Mesendoderm (in vitro differentiated cells): ENCODE measurements around the gene MPIG6B.
A peak's percentile ranks its signal among the peaks of the same experiment; 100 is the strongest.

Experiments
- DNase-seq: peaks from one replicate; pipeline ENCODE4 v3.0.0; 2013
- H2AK5ac ChIP-seq: 2 replicates; pipeline ENCODE4 v1.6.1; 2013; ENCODE audit warnings: low read length, inconsistent platforms
- H2BK120ac ChIP-seq: 2 replicates; pipeline ENCODE4 v1.6.1; 2013; ENCODE audit warnings: low read depth, mild to moderate bottlenecking, low read length, moderate library complexity, mixed read lengths
- H2BK15ac ChIP-seq: replicated peaks from 2 replicates; pipeline ENCODE4 v1.6.1; 2013; ENCODE audit warnings: low read depth, mild to moderate bottlenecking, moderate library complexity
- H2BK5ac ChIP-seq: 2 replicates; pipeline ENCODE4 v1.6.1; 2013; ENCODE audit warnings: low read length, inconsistent platforms
- H3K18ac ChIP-seq: 2 replicates; pipeline ENCODE4 v1.6.1; 2013; ENCODE audit warnings: mild to moderate bottlenecking, low read length, mixed read lengths
- H3K23ac ChIP-seq: one replicate; pipeline ENCODE4 v1.6.1; 2013; ENCODE audit warnings: low read length
- H3K27ac ChIP-seq: 2 replicates; pipeline ENCODE4 v1.5.1; 2013; ENCODE audit warnings: low read depth, mild to moderate bottlenecking, inconsistent platforms, low read length, moderate library complexity
- H3K27me3 ChIP-seq: 2 replicates; pipeline ENCODE4 v1.6.1; 2013; ENCODE audit warnings: low read length, control low read depth, mild to moderate bottlenecking, inconsistent platforms; ENCODE audit not compliant: insufficient read depth, poor library complexity
- H3K36me3 ChIP-seq: 2 replicates; pipeline ENCODE4 v1.6.1; 2013; ENCODE audit warnings: low read length, inconsistent platforms; ENCODE audit not compliant: control insufficient read depth, insufficient read depth
- H3K4ac ChIP-seq: one replicate; pipeline ENCODE4 v1.6.1; 2013; ENCODE audit warnings: low read depth, mild to moderate bottlenecking, low read length, moderate library complexity
- H3K4me1 ChIP-seq: 2 replicates; pipeline ENCODE4 v1.6.1; 2013; ENCODE audit warnings: low read depth, low read length, inconsistent platforms; ENCODE audit not compliant: control insufficient read depth
- H3K4me2 ChIP-seq: 2 replicates; pipeline ENCODE4 v1.6.1; 2013; ENCODE audit warnings: low read length
- H3K4me3 ChIP-seq: 2 replicates; pipeline ENCODE4 v1.5.1; 2013; ENCODE audit warnings: mild to moderate bottlenecking, low read length
- H3K56ac ChIP-seq: one replicate; pipeline ENCODE4 v1.6.1; 2013; ENCODE audit warnings: low read length
- H3K79me1 ChIP-seq: 2 replicates; pipeline ENCODE4 v1.6.1; 2013; ENCODE audit warnings: low read length, inconsistent platforms
- H3K79me2 ChIP-seq: 2 replicates; pipeline ENCODE4 v1.6.1; 2013; ENCODE audit warnings: mild to moderate bottlenecking, low read length; ENCODE audit not compliant: control insufficient read depth, insufficient read depth
- H3K9ac ChIP-seq: 2 replicates; pipeline ENCODE4 v1.6.1; 2013; ENCODE audit warnings: low read length, inconsistent platforms
- H4K5ac ChIP-seq: one replicate; pipeline ENCODE4 v1.6.1; 2013; ENCODE audit warnings: low read length
- H4K8ac ChIP-seq: one replicate; pipeline ENCODE4 v1.6.1; 2013; ENCODE audit warnings: low read depth, mild to moderate bottlenecking, control low read depth, low read length, moderate library complexity
- WGBS: extraction: QIAGEN DNeasy Blood & Tissue Kit; methylation state at CpG from one replicate; pipeline ENCODE4 v1.1.7; 2013; ENCODE audit warnings: low lambda C conversion rate, missing lambda C conversion rate; ENCODE audit not compliant: insufficient coverage; ENCODE audit errors: extremely low coverage; 5-methylcytosine and 5-hydroxymethylcytosine counted together

Gene MPIG6B

GRCh38 chr6:31736021-31736767 lies 13.0 kb downstream of the MPIG6B start, which contains the start of gene CLIC1:
Gene CLIC1 (minus strand): TSS chr6:31736530. CDS start chr6:31736300, 230 bp downstream.
- H3K4me1 ChIP-seq, result peaks cover 25% of the 10 kb centered on the region
- H3K36me3 ChIP-seq, result peaks cover 16% of the 10 kb centered on the region
- peak within 1 kb of the TSS; percentile 74 for H3K4ac ChIP-seq
- peak; percentile 94 for DNase-seq
- peak within 1 kb of the TSS; percentile 99 for H3K56ac ChIP-seq
- no CpG with 5 or more reads among the region's 24 CpGs for WGBS
- peak within 1 kb of the TSS; percentile 54 for H3K18ac ChIP-seq
- no peak within 1 kb of the TSS for H3K23ac ChIP-seq
- H3K79me1 ChIP-seq, result peaks cover 11% of the 10 kb centered on the region
- no peaks in the 10 kb centered on the region for H3K27me3 ChIP-seq
- no peak within 1 kb of the TSS for H4K5ac ChIP-seq
- H3K4me3 ChIP-seq, result peak within 1 kb of the TSS; percentile 99
- peak within 1 kb of the TSS; percentile 83 for H2BK5ac ChIP-seq
- H2BK15ac ChIP-seq, result no peak within 1 kb of the TSS
- peaks cover 28% of the 10 kb centered on the region for H3K79me2 ChIP-seq
- peak within 1 kb of the TSS; percentile 100 for H3K9ac ChIP-seq
- peak within 1 kb of the TSS; percentile 93 for H3K4me2 ChIP-seq
- H4K8ac ChIP-seq, result no peak within 1 kb of the TSS
- H2BK120ac ChIP-seq, result no peak within 1 kb of the TSS
- peak within 1 kb of the TSS; percentile 85 for H3K27ac ChIP-seq
- H2AK5ac ChIP-seq, result peak within 1 kb of the TSS; percentile 88

GRCh38 chr6:31736768-31737314 lies 13.7 kb downstream of the MPIG6B start:
- no peak overlapping the region for H4K5ac ChIP-seq
- H2BK120ac ChIP-seq, result no peak overlapping the region
- H3K27ac ChIP-seq, result peak overlapping the region; percentile 55
- H4K8ac ChIP-seq, result no peak overlapping the region
- H2BK15ac ChIP-seq, result no peak overlapping the region
- H3K36me3 ChIP-seq, result peaks cover 13% of the 10 kb centered on the region
- peaks cover 11% of the 10 kb centered on the region for H3K79me1 ChIP-seq
- H3K56ac ChIP-seq, result peak overlapping the region; percentile 84
- peaks cover 25% of the 10 kb centered on the region for H3K4me1 ChIP-seq
- peak overlapping the region; percentile 54 for H3K18ac ChIP-seq
- H3K9ac ChIP-seq, result peak overlapping the region; percentile 100
- WGBS, result no CpG with 5 or more reads among the region's 10 CpGs
- H3K23ac ChIP-seq, result no peak overlapping the region
- peak overlapping the region; percentile 3 for H2BK5ac ChIP-seq
- no peak overlapping the region for H2AK5ac ChIP-seq
- peaks cover 28% of the 10 kb centered on the region for H3K79me2 ChIP-seq
- H3K4me2 ChIP-seq, result peak overlapping the region; percentile 1
- DNase-seq, result no peak
- H3K4ac ChIP-seq, result peak overlapping the region; percentile 40
- no peaks in the 10 kb centered on the region for H3K27me3 ChIP-seq
- H3K4me3 ChIP-seq, result no peak overlapping the region

- Histone ChIP-seq H3K4me2 (no peak overlapping the region), H3K4ac (no peak overlapping the region), H3K23ac (no peak overlapping the region), H3K18ac (peak overlapping the region; percentile 53), H2BK15ac (no peak overlapping the region), H2AK5ac (no peak overlapping the region), H3K36me3 (peaks cover 9% of the 10 kb centered on the region), H3K27ac (peak overlapping the region; percentile 42), H3K27me3 (no peaks in the 10 kb centered on the region), H3K4me3 (no peak overlapping the region), H4K5ac (no peak overlapping the region), H3K56ac (peak overlapping the region; percentile 86), H3K4me1 (peaks cover 25% of the 10 kb centered on the region), H2BK5ac (no peak overlapping the region), H3K79me2 (peaks cover 28% of the 10 kb centered on the region), H3K9ac (peak overlapping the region; percentile 33), H4K8ac (no peak overlapping the region), H3K79me1 (peaks cover 11% of the 10 kb centered on the region), H2BK120ac (no peak overlapping the region)
- WGBS, result no CpG with 5 or more reads among the region's 7 CpGs
- DNase-seq, result peak; percentile 68
These were observed 14.3 kb downstream of the MPIG6B start for GRCh38 chr6:31737315-31737990.

GRCh38 chr6:31737991-31738979 lies 15.1 kb downstream of the MPIG6B start:
- H3K4me3 ChIP-seq, result no peak overlapping the region
- peaks cover 25% of the 10 kb centered on the region for H3K4me1 ChIP-seq

More at GRCh38 chr6:31737991-31738979, 15.1 kb downstream of the MPIG6B start:
- H3K56ac ChIP-seq, result peak overlapping the region; percentile 86
- H3K79me1 ChIP-seq, result peaks cover 11% of the 10 kb centered on the region
- no peak overlapping the region for H4K5ac ChIP-seq
- peak overlapping the region; percentile 46 for H2BK5ac ChIP-seq
- peak overlapping the region; percentile 7 for H2BK120ac ChIP-seq
- peak overlapping the region; percentile 73 for H3K4ac ChIP-seq
- H3K36me3 ChIP-seq, result peaks cover 7% of the 10 kb centered on the region
- no peaks in the 10 kb centered on the region for H3K27me3 ChIP-seq
- no peak overlapping the region for H3K4me2 ChIP-seq
- H4K8ac ChIP-seq, result no peak overlapping the region
- peaks cover 28% of the 10 kb centered on the region for H3K79me2 ChIP-seq
- peak overlapping the region; percentile 53 for H3K18ac ChIP-seq
- no peak overlapping the region for H3K23ac ChIP-seq
- peak; percentile 80 for DNase-seq
- peak overlapping the region; percentile 42 for H3K27ac ChIP-seq
- no CpG with 5 or more reads among the region's 6 CpGs for WGBS
- H2BK15ac ChIP-seq, result peak overlapping the region; percentile 67
- H3K9ac ChIP-seq, result peak overlapping the region; percentile 34
- H2AK5ac ChIP-seq, result peak overlapping the region; percentile 71
